H1 (cell line): ENCODE results near the gene STRIP2.

Experiments
- CREB1 ChIP-seq: IDR thresholded peaks from 2 replicates; pipeline ENCODE4 v1.6.1; 2012; ENCODE audit warnings: inconsistent platforms
- SP1 ChIP-seq: IDR thresholded peaks from 2 replicates; pipeline ENCODE4 v1.6.1; 2011; ENCODE audit warnings: low read depth, low read length
- SUZ12 ChIP-seq: fragments of 200-600 bp; sonication (generic); IDR thresholded peaks from 2 replicates; pipeline ENCODE4 v1.6.1; 2012; ENCODE audit warnings: mild to moderate bottlenecking, inconsistent platforms, low read length, moderate library complexity, mixed read lengths
- TEAD4 ChIP-seq: IDR thresholded peaks from 2 replicates; pipeline ENCODE4 v1.6.1; 2012; ENCODE audit warnings: low read depth, low read length, inconsistent platforms, mixed read lengths
- ZNF274 ChIP-seq: IDR thresholded peaks from 2 replicates; pipeline ENCODE4 v1.7.0; 2012; ENCODE audit warnings: low read length, borderline replicate concordance; ENCODE audit errors: extremely low read depth
- TF ChIP-seq, protein P1 (sequence below), 3 experiments: IDR thresholded peaks; 1 replicate in 2 of 3; 2 replicates in 1 of 3; pipeline versions ENCODE4 v1.5.1 to v1.6.1; 2011; ENCODE audit warnings: low read length in 3 of 3, mild to moderate bottlenecking in 3 of 3, inconsistent platforms in 2 of 3, low read depth in 1 of 3, moderate library complexity in 1 of 3; ENCODE audit not compliant: insufficient read depth in 1 of 3; ENCODE audit errors: control extremely low read depth in 1 of 3

DNA sequence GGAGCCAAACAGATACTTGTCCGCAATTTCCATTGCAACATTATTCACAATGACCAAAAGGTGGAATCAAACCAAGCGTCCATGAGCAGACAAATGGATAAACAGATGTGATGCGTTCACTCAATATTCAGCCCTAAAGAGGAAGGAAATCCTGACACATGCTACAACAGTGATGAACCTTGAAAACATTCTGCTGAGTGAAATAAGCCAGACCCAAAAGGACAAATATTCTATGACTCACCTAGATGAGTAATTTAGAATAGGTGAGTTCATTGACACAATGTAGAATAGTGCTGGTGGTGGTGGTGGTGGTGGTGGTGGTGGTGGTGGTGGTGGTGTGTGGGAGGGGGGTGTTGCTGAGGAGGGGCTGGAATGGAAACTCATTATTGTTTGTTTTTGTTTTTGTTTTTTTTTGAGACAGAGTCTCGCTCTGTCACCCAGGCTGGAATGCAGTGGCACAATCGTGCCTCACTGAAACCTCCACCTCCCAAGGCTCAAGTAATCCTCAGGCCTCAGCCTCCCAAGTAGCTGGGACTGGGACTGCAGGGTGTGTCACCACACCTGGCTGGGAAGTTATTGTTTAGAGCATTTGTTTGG lies 96.7 kb downstream of the STRIP2 start:
- TF ChIP-seq SUZ12 (no peak), SP1 (no peak), TEAD4 (no peak), CREB1 (no peak), ZNF274 (no peak)
- TF ChIP-seq, protein P1, sequence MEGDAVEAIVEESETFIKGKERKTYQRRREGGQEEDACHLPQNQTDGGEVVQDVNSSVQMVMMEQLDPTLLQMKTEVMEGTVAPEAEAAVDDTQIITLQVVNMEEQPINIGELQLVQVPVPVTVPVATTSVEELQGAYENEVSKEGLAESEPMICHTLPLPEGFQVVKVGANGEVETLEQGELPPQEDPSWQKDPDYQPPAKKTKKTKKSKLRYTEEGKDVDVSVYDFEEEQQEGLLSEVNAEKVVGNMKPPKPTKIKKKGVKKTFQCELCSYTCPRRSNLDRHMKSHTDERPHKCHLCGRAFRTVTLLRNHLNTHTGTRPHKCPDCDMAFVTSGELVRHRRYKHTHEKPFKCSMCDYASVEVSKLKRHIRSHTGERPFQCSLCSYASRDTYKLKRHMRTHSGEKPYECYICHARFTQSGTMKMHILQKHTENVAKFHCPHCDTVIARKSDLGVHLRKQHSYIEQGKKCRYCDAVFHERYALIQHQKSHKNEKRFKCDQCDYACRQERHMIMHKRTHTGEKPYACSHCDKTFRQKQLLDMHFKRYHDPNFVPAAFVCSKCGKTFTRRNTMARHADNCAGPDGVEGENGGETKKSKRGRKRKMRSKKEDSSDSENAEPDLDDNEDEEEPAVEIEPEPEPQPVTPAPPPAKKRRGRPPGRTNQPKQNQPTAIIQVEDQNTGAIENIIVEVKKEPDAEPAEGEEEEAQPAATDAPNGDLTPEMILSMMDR (IDR thresholded peaks at IDR 0.05; ENCODE audit: control extremely low read depth in 1 of 3, insufficient read depth in 1 of 3, low read depth in 1 of 3, low read length in 3 of 3): no peak
